GM12891 (cell line): ENCODE data around the gene SP100.

Experiments
- POLR2A ChIP-seq: IDR thresholded peaks from 2 replicates; pipeline ENCODE4 v1.6.1; 2011; ENCODE audit warnings: low read depth, low read length, control low read depth
- POLR2AphosphoS5 ChIP-seq: IDR thresholded peaks from 2 replicates; pipeline ENCODE4 v1.6.1; 2011; ENCODE audit warnings: low read depth, low read length, control low read depth
- POU2F2 ChIP-seq: IDR thresholded peaks from 2 replicates; pipeline ENCODE4 v1.6.1; 2011; ENCODE audit warnings: low read depth, mild to moderate bottlenecking, control low read depth, low read length, moderate library complexity
- TAF1 ChIP-seq: IDR thresholded peaks from 2 replicates; pipeline ENCODE4 v1.6.1; 2011; ENCODE audit warnings: low read depth, low read length, control low read depth

GRCh38 chr2:230583581-230583980 lies 167.6 kb downstream of the SP100 start:
- TF ChIP-seq POLR2AphosphoS5: no peak
- no peak for TF ChIP-seq POU2F2
- no peak for TF ChIP-seq TAF1
- no peak for TF ChIP-seq POLR2A
